ENCODE results near the gene CDH13.

CDH13 gene

GRCh38 chr16:83579436-83579835 is 952.7 kb downstream of the CDH13 start:
- no peak for DNase-seq (ENCODE audit: low spot score)

- no peak for DNase-seq (ENCODE audit: low spot score)
Observed at GRCh38 chr16:83581082-83581481, 954.3 kb downstream of the CDH13 start.

GRCh38 chr16:83581994-83582747 is 955.4 kb downstream of the CDH13 start:
- no peak for DNase-seq (ENCODE audit: low spot score)

- no peak for DNase-seq (ENCODE audit: low spot score)
Observed at GRCh38 chr16:83586036-83586435, 959.3 kb downstream of the CDH13 start.

- DNase-seq (ENCODE audit: low spot score): no peak
Observed at GRCh38 chr16:83586461-83587200, 959.9 kb downstream of the CDH13 start.

- DNase-seq (ENCODE audit: low spot score): no peak
Observed at GRCh38 chr16:83587201-83587600, 960.4 kb downstream of the CDH13 start.

GRCh38 chr16:83588070-83588469 is 961.3 kb downstream of the CDH13 start:
- no peak for DNase-seq (ENCODE audit: low spot score)

- no peak for DNase-seq (ENCODE audit: low spot score)
Observed at GRCh38 chr16:83589576-83589975, 962.8 kb downstream of the CDH13 start.

- DNase-seq (ENCODE audit: low spot score): no peak
Observed at GRCh38 chr16:83592778-83593177, 966.0 kb downstream of the CDH13 start.

- no peak for DNase-seq (ENCODE audit: low spot score)
Observed at GRCh38 chr16:83599789-83600462, 973.2 kb downstream of the CDH13 start.

GRCh38 chr16:83602761-83603722 is 976.3 kb downstream of the CDH13 start:
- no peak for DNase-seq (ENCODE audit: low spot score)

GRCh38 chr16:83603723-83604570 is 977.2 kb downstream of the CDH13 start:
- no peak for DNase-seq (ENCODE audit: low spot score)

GRCh38 chr16:83606486-83607030 is 979.8 kb downstream of the CDH13 start:
- no peak for DNase-seq (ENCODE audit: low spot score)

- DNase-seq (ENCODE audit: low spot score): no peak
Observed at GRCh38 chr16:83609178-83609577, 982.4 kb downstream of the CDH13 start.

GRCh38 chr16:83615141-83615952 is 988.6 kb downstream of the CDH13 start:
- no peak for DNase-seq (ENCODE audit: low spot score)

GRCh38 chr16:83615953-83616350 is 989.2 kb downstream of the CDH13 start:
- no peak for DNase-seq (ENCODE audit: low spot score)

GRCh38 chr16:83619381-83620150 is 992.8 kb downstream of the CDH13 start:
- DNase-seq (ENCODE audit: low spot score): no peak

- no peak for DNase-seq (ENCODE audit: low spot score)
Observed at GRCh38 chr16:83622010-83622409, 995.2 kb downstream of the CDH13 start.
